Activated CD8-positive, alpha-beta memory T cell treated with anti-CD3 and anti-CD28 coated beads, Interleukin-2, amount 10 ng/mL, durations not matched to agents 7 days and 5 days (primary cell): ENCODE results near the gene SLC26A11. TPM values are rescaled to one million over a fixed set of nuclear protein-coding genes. Genes with fewer than 3 reads are reported as not detected.
A peak's percentile ranks its signal among the peaks of the same experiment; 100 is the strongest.

ENCODE experiments used
- ATAC-seq: fragments of 150-1000 bp; cut with Tn5 transposase; one replicate; pipeline ENCODE4 v1.10.0; 2021; ENCODE audit warnings: moderate library complexity
- CTCF ChIA-PET: fragments of 350-600 bp; sonication (Branson Sonifier 250); formaldehyde crosslinking; loops from one replicate; lab custom pipeline; 2021; ENCODE audit warnings: antibody characterized with exemption; lab: Charles Lee
- DNase-seq: peaks from one replicate; pipeline ENCODE4 v3.0.0-alpha.2; 2020
- H3K27ac Mint-ChIP-seq: one replicate; pipeline ENCODE4 v1.8.0; 2021; ENCODE audit warnings: mild to moderate bottlenecking, mixed read lengths
- H3K27me3 Mint-ChIP-seq: one replicate; pipeline ENCODE4 v1.8.0; 2021; ENCODE audit warnings: mixed read lengths
- H3K36me3 Mint-ChIP-seq: one replicate; pipeline ENCODE4 v1.8.0; 2021; ENCODE audit warnings: mild to moderate bottlenecking, mixed read lengths
- H3K4me1 Mint-ChIP-seq: one replicate; pipeline ENCODE4 v1.8.0; 2021; ENCODE audit warnings: mixed read lengths
- H3K4me3 Mint-ChIP-seq: one replicate; pipeline ENCODE4 v1.8.0; 2021; ENCODE audit warnings: mild to moderate bottlenecking, moderate library complexity, mixed read lengths
- H3K9me3 Mint-ChIP-seq: one replicate; pipeline ENCODE4 v1.8.0; 2022; ENCODE audit warnings: low read depth, mixed read lengths
- total RNA-seq, 2 experiments: library from RNA; stranded (reverse); gene quantifications; one replicate each; pipeline ENCODE4 v1.2.3, GENCODE V29; 2021

SLC26A11 gene
- total RNA-seq, 2 experiments from 2014 or later: 4.3 to 8.6 TPM

GRCh38 chr17:80244871-80245509 is 24.8 kb downstream of the SLC26A11 start:
- H3K27me3 Mint-ChIP-seq: no peaks in the 10 kb centered on the region
- peak overlapping the region; percentile 52 for H3K27ac Mint-ChIP-seq
- H3K9me3 Mint-ChIP-seq: no peaks in the 10 kb centered on the region
- DNase-seq (no peak), ATAC-seq (no peak)
- CTCF ChIA-PET: no interaction called here
- H3K4me3 Mint-ChIP-seq: no peak overlapping the region
- H3K4me1 Mint-ChIP-seq: no peaks in the 10 kb centered on the region
- no peaks in the 10 kb centered on the region for H3K36me3 Mint-ChIP-seq

- H3K27ac Mint-ChIP-seq: peak overlapping the region; percentile 52
- CTCF ChIA-PET: no interaction called here
- no peaks in the 10 kb centered on the region for H3K36me3 Mint-ChIP-seq
- DNase-seq (no peak), ATAC-seq (no peak)
- H3K4me3 Mint-ChIP-seq: no peak overlapping the region
- no peaks in the 10 kb centered on the region for H3K9me3 Mint-ChIP-seq
- H3K4me1 Mint-ChIP-seq: no peaks in the 10 kb centered on the region
- H3K27me3 Mint-ChIP-seq: no peaks in the 10 kb centered on the region
These were observed 25.5 kb downstream of the SLC26A11 start for GRCh38 chr17:80245566-80246265.

GRCh38 chr17:80246266-80246681 is 26.0 kb downstream of the SLC26A11 start:
- ATAC-seq: no peak
- CTCF ChIA-PET: no interaction called here

GRCh38 chr17:80246726-80247125 is 26.5 kb downstream of the SLC26A11 start:
- Mint-ChIP-seq H3K4me1 (peaks cover 1% of the 10 kb centered on the region), H3K36me3 (no peaks in the 10 kb centered on the region), H3K27me3 (no peaks in the 10 kb centered on the region), H3K27ac (no peak overlapping the region), H3K4me3 (no peak overlapping the region), H3K9me3 (no peaks in the 10 kb centered on the region)
- DNase-seq: no peak
- no peak for ATAC-seq
- CTCF ChIA-PET: interaction anchor here (1.3 kb wide), 1 partner anchor 51 kb away, joined by 5 read pairs; no protein-coding TSS in a partner anchor

More at GRCh38 chr17:80246266-80246681, 26.0 kb downstream of the SLC26A11 start:
- Mint-ChIP-seq H3K27ac (no peak overlapping the region), H3K9me3 (no peaks in the 10 kb centered on the region), H3K4me1 (no peaks in the 10 kb centered on the region), H3K4me3 (no peak overlapping the region), H3K36me3 (no peaks in the 10 kb centered on the region), H3K27me3 (no peaks in the 10 kb centered on the region)
- DNase-seq: no peak

- H3K36me3 Mint-ChIP-seq: no peaks in the 10 kb centered on the region
- DNase-seq: no peak
- ATAC-seq: no peak
- H3K4me1 Mint-ChIP-seq: peaks cover 10% of the 10 kb centered on the region
- no peak overlapping the region for H3K27ac Mint-ChIP-seq
- no peak overlapping the region for H3K4me3 Mint-ChIP-seq
- CTCF ChIA-PET: interaction anchor here (1.3 kb wide), 1 partner anchor 52 kb away, joined by 5 read pairs; no protein-coding TSS in a partner anchor
- no peaks in the 10 kb centered on the region for H3K9me3 Mint-ChIP-seq
- no peaks in the 10 kb centered on the region for H3K27me3 Mint-ChIP-seq
These were observed 27.3 kb downstream of the SLC26A11 start for GRCh38 chr17:80247561-80247960.

GRCh38 chr17:80248001-80248893 is 28.0 kb downstream of the SLC26A11 start:
- Mint-ChIP-seq H3K4me1 (peaks cover 16% of the 10 kb centered on the region), H3K4me3 (no peak overlapping the region), H3K27ac (no peak overlapping the region), H3K36me3 (no peaks in the 10 kb centered on the region), H3K27me3 (no peaks in the 10 kb centered on the region), H3K9me3 (no peaks in the 10 kb centered on the region)
- ATAC-seq: no peak
- CTCF ChIA-PET: interaction anchor here (1.3 kb wide), 1 partner anchor 52 kb away, joined by 5 read pairs; no protein-coding TSS in a partner anchor
- DNase-seq: no peak

GRCh38 chr17:80248894-80249710 is 28.9 kb downstream of the SLC26A11 start:
- Mint-ChIP-seq H3K4me3 (no peak overlapping the region), H3K27ac (no peak overlapping the region), H3K27me3 (no peaks in the 10 kb centered on the region), H3K9me3 (no peaks in the 10 kb centered on the region), H3K4me1 (peaks cover 25% of the 10 kb centered on the region), H3K36me3 (no peaks in the 10 kb centered on the region)
- ATAC-seq: no peak
- CTCF ChIA-PET: no interaction called here
- no peak for DNase-seq

- CTCF ChIA-PET: interaction anchor here (0.7 to 5.7 kb wide), 8 partner anchors 10 to 152 kb away, joined by 3 to 50 read pairs (median 4); partner anchors contain the start of gene GAA
- H3K36me3 Mint-ChIP-seq: no peaks in the 10 kb centered on the region
- H3K27ac Mint-ChIP-seq: peak overlapping the region; percentile 63
- DNase-seq (no peak), ATAC-seq (no peak)
- H3K27me3 Mint-ChIP-seq: no peaks in the 10 kb centered on the region
- peaks cover 52% of the 10 kb centered on the region for H3K4me1 Mint-ChIP-seq
- no peaks in the 10 kb centered on the region for H3K9me3 Mint-ChIP-seq
- no peak overlapping the region for H3K4me3 Mint-ChIP-seq
These were observed 31.7 kb downstream of the SLC26A11 start for GRCh38 chr17:80251966-80252365.

GRCh38 chr17:80252871-80253270 is 32.6 kb downstream of the SLC26A11 start:
- CTCF ChIA-PET: interaction anchor here (0.7 to 5.7 kb wide), 5 partner anchors 27 to 151 kb away, joined by 3 to 50 read pairs (median 5); partner anchors contain the start of gene GAA
- H3K27me3 Mint-ChIP-seq: no peaks in the 10 kb centered on the region
- no peaks in the 10 kb centered on the region for H3K9me3 Mint-ChIP-seq
- peak; percentile 79 for ATAC-seq
- no peaks in the 10 kb centered on the region for H3K36me3 Mint-ChIP-seq
- H3K27ac Mint-ChIP-seq: peak overlapping the region; percentile 41
- H3K4me1 Mint-ChIP-seq: peaks cover 58% of the 10 kb centered on the region
- no peak overlapping the region for H3K4me3 Mint-ChIP-seq
- peak; percentile 92 for DNase-seq

GRCh38 chr17:80253631-80254395 is 33.6 kb downstream of the SLC26A11 start:
- H3K27ac Mint-ChIP-seq: peak overlapping the region; percentile 98
- H3K4me1 Mint-ChIP-seq: peaks cover 68% of the 10 kb centered on the region
- H3K4me3 Mint-ChIP-seq: no peak overlapping the region
- no peaks in the 10 kb centered on the region for H3K9me3 Mint-ChIP-seq
- CTCF ChIA-PET: interaction anchor here (0.7 to 5.7 kb wide), 4 partner anchors 27 to 152 kb away, joined by 3 to 50 read pairs (median 10); partner anchors contain the start of gene GAA
- ATAC-seq (no peak), DNase-seq (no peak)
- no peaks in the 10 kb centered on the region for H3K27me3 Mint-ChIP-seq
- H3K36me3 Mint-ChIP-seq: no peaks in the 10 kb centered on the region

- DNase-seq (peak; percentile 90), ATAC-seq (peak; percentile 72)
- Mint-ChIP-seq H3K4me1 (peaks cover 76% of the 10 kb centered on the region), H3K36me3 (peaks cover 1% of the 10 kb centered on the region), H3K27ac (peak overlapping the region; percentile 98), H3K4me3 (peak overlapping the region; percentile 65), H3K27me3 (no peaks in the 10 kb centered on the region), H3K9me3 (no peaks in the 10 kb centered on the region)
- CTCF ChIA-PET: interaction anchor here (0.6 to 5.7 kb wide), 7 partner anchors 12 to 638 kb away, joined by 3 to 50 read pairs (median 3); partner anchors contain the start of gene GAA
These were observed 34.4 kb downstream of the SLC26A11 start for GRCh38 chr17:80254396-80255251.
